PC-9 (cell line): ENCODE results near the gene DLEC1.

Experiments used
- CTCF ChIP-seq: fragments of 200-600 bp; sonication (generic); conservative IDR thresholded peaks from 2 replicates; pipeline ENCODE4 v1.6.1; 2017; ENCODE audit warnings: mixed run types, antibody characterized with exemption, mild to moderate bottlenecking, moderate library complexity
- EZH2 ChIP-seq: fragments of 200-600 bp; sonication (generic); IDR thresholded peaks from 2 replicates; pipeline ENCODE4 v1.8.0; 2017; ENCODE audit warnings: antibody characterized with exemption, low read depth

GRCh38 chr3:38153221-38153620, 114.2 kb downstream of the DLEC1 start:
- TF ChIP-seq CTCF (no peak), EZH2 (no peak)
